Endothelial cell of hepatic sinusoid (primary cell): ENCODE measurements around the gene SLC1A5.
"Not testable (repeated sequence)": the region's sequence is repeated elsewhere in the genome, so short reads cannot be mapped to it uniquely, and the experiment has no call there.

Experiments
- in situ Hi-C: cut with HindIII; loops from 2 replicates; pipeline ENCODE4 v1.10.0; 2017; ENCODE audit warnings: low sequenced_read_pairs

The SLC1A5 gene

DNA sequence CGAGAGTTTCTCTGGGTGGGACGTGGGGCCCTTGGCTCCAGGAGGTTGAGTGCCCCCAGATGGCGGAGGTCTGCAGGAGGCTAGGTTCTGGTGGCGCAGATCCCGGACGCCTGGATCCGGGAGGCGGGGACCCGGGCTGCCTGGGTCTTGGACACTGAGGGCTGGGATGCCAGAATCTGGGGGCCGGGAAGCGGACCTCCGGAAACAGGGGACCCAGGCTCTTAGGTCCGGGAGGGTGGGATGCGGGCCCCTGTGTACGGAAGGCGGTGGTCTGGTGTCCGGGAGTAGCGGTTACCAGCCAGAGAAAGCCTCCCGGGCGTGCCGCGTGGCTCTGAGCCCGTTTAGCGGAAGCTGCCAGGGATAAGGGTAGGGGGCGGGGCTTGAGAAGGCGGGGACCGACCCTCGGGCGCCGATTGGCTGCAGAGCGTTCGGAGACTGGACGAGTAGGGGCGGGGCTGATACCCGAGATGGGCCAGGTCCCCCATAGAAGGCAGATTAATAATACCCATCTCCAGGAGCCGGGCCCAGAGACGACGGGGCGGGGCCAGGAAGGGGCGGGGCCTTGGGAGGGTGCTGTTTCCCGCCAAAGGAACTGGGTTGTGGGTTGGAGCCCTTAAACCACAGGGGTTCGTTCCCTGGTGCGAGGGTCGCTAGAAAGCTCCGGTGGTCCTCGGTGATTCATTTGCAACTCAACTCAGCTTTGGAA is at the start of gene SLC1A5:
TSS of gene SLC1A5 (minus strand) at position 333 of the 706 bp plus-strand sequence. CDS start 629 bp downstream, outside the sequence.
- in situ Hi-C loops = loop anchor here (5.0 kb wide), 1 partner anchor 34 kb away; no protein-coding TSS in a partner anchor

DNA sequence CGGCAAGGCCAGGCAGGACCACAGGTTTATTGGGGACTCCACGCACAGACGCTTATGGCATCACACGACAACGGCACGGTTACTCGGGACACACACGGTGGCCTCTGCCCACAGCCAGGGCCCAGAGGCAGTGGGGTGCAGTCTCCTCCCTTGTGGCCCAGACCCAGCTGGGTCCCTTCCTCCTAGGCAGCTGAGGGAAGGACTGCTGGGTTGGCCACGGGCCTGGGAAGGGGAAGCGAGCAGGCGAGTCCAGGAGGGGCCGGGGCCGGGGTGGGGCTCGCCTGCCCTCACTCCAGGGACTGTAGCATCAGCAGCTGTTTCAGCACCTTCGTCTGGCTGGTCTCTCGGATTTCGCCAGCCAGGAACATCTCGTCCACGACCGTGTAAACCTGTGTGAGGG is 49.8 kb upstream of the SLC1A5 start:
- in situ Hi-C loops = no loop called here

DNA sequence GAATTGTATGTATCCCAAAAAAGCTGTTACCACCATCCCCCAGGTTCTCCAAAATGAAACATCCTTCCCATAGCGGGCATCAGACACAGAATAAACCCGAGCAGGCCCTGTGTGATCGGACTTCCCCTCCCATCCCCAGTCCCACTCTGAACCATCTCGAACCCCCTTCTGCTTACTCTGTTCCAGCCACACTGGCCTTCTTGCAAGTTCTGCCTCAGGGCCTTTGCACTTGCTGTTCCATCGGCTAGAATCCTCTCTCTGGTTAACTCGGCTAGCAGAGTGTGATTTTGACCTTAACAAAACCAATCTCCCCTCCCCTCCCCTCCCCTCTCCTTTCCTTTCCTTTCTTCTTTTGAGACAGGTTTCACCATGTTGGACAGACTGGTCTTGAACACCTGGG is 46.6 kb upstream of the SLC1A5 start:
- in situ Hi-C loops = no loop called here

DNA sequence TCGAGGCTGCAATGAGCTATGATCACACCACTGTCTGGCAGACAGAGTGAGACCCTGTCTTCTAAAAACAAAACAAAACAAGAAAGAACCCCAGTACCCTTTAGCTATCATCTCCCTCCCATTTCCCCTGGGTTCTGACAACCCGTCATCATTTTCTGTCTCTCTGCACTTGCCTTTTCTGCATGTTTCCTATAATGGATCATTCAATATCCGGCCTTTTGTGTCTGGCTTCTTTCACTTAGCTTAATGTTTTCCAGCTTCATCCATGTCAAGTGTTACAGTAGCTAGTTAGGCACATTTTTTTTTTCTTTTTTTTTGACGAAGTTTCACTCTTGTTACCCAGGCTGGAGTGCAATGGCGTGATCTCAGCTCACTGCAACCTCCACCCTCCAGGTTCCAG is 45.7 kb upstream of the SLC1A5 start:
- in situ Hi-C loops = no loop called here

DNA sequence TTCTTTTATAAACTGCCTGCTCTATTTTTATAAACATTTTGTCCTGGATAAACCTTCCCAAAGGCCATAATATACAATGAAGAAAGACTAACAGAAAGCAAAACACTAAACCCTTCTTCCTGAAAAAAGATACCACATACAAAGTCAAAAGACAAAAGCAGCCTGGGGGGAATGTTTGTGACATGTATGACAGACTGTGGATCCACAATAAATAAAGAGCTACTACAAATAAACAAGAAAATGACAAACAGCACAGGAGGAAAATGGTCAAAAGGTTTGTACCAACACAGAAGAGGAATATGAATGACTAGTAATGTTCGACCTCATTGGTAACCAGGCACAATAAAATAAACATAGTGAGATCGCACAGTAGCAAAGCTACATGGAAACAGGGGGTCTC is 42.5 kb upstream of the SLC1A5 start:
- in situ Hi-C loops = no loop called here

DNA sequence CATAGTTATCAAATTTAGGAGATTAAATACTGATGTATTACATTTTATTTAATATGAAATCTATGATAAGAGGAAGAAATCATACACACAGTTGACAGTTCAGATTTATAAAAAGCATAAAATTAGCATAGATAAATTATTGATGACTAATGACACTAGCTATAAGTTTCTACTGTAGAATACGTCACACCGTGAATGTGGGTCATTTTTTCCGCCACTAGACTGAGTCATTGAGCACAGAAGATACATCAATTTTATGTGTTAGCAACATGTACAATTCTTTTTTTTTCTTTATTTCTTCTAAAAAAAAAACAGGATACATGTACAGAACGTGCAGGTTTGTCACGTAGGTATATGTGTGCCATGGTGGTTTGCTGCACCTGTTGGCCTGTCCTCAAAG is 40.1 kb upstream of the SLC1A5 start:
- in situ Hi-C loops = no loop called here

DNA sequence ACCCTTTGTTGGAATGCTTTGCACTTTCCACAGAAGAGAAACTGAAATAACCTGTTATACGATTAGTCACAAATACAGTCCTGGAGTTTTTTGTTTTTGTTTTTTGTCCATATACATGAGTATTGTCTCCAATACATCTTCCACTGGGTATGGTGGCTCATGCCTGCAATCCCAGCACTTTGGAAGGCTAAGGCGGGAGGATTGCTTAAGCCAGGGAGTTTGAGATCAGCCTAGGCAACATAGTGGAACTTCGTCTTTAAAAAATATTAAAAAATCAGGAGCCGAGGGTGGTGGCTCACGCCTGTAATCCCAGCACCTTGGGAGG is 37.3 kb upstream of the SLC1A5 start:
- in situ Hi-C loops = no loop called here

DNA sequence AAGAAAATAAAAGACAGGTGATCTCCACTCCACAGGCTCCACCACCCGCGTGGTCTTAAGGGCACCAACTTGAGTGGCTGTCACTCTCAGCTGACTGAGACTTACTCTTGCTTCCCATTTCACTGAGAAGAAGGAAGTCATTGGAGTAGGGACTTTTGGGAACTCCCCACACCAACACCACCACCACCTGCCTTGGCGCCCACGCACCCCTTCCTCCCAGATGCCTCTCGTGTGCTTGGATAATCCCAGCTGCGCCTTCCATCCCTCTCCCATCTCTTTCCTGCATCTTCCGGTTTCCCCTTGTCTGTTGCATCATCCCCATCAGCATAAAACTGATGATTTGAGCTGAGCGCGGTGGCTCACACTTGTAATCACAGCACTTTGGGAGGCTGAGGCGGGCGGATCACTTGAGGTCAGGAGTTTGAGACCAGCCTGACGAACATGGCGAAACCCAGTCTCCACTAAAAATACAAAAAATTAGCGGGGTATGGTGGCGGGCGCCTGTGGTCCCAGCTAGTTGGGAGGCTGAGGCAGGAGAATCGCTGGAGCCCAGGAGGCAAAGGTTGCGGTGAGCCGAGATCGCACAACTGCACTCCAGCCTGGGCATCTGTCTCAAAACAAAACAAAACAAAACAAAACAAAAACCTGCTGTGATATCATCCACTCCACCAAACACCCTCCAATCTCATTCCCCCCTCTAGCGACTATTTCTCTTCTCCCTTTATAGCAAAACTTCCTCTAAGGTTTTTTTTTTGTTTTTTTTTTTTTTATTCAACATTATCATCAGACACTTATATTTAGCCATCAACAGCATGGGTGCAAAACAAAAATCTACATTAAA is 36.7 kb upstream of the SLC1A5 start:
- in situ Hi-C loops = loop anchor here (5.0 kb wide), 2 partner anchors 38 to 67 kb away; partner anchors contain the start of gene SLC1A5

DNA sequence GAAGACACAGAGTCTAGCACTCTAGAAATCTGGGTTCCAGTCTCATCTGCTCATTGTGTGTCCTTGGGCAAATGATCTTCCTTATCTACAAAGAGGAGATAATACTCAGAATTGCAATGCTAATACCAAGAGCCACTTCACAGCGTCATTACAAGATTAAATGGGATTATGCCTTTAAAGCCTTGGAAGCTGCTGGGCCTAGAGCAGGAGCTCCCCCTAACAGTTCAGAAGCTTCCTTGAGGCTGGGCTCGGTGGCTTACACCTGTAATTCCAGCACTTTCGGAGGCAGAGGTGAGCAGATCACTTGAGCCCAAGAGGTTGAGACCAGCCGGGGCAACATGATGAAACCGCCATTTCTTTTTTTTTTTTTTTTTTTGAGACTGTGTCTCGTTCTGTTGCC is 34.7 kb upstream of the SLC1A5 start:
- in situ Hi-C loops = loop anchor here (5.0 kb wide), 2 partner anchors 36 to 69 kb away; partner anchors contain the start of gene SLC1A5

DNA sequence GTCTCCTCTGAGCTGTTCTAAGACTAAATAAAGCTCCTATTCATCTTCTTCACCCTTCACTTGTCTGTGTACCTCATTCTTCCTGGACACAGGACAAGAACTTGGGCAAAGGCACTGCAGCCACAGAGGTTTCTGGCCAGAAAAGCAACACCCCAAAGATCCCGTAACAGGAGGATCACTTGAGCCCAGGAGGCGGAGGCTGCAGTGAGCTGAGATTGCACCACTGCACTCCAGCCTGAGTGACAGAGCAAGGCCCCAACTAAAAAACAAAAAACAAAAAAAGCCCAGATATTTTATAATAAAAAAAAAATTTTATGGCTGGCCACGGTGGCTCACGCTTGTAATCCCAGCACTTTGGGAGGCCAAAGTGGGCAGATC is 34.0 kb upstream of the SLC1A5 start:
- in situ Hi-C loops = loop anchor here (5.0 kb wide), 2 partner anchors 35 to 70 kb away; partner anchors contain the start of gene SLC1A5

DNA sequence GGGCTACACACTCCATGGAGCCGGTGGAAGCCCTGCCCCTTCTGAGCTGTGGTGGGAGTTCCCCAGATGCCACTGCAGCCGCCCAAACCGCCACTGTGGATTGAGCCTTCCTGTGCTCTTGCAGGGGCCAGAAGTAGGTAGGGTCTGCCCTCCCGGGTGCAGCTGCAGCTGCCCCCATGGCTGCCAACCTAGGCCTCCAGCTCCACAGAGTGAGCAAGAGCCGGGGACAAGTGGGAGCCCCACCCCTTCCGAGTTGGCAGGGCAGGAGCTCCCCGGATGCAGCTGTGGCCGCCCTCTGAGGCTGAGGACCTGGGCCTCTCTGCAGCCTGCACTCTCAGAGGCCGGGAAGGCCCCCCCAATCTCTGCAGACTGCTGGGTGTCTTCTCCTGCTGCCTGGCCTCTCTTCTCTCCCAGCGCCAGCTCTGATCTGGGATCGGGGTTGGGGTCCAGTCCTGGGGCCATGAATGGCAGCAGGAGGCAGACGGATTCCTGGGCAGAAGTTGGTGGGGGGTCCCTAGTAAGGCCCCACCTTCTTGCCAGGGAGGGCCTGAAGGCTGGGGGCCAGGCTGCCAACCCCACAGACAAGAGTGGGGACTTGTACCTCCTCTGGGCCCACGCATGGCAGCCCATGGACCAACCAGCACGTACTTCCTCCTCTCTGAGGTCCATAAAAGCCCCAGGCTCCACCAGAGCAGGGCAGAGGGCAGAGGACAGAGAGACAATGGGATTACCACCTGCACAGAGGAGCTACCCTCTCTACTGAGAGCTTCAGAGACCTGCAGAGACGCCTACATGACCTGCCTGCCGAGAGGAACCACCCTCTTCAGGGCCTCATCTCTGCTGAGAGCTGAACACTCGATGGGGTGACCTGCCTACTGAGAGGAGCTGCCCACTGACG is 33.4 kb upstream of the SLC1A5 start:
- in situ Hi-C loops = loop anchor here (5.0 kb wide), 2 partner anchors 34 to 71 kb away; partner anchors contain the start of gene SLC1A5

DNA sequence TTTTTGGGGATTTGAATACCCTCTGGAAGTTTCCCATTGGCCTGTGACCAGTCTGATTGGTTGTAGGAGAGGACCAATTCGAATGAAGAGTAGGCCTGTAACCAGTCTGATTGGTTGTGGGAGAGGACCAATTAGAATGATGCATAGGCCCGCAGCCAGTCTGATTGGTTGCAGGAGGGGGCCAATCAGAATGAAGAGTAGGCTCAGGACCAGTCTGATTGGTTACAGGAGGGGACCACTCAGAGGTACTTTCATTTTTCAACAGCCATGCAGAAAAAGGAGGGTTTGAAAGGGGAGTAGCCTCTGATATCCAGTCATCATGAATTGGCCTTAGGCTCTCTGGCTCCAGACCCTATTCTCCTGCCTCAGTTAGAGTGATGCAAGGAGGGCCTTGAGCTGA is 30.4 kb upstream of the SLC1A5 start:
- in situ Hi-C loops = no loop called here

DNA sequence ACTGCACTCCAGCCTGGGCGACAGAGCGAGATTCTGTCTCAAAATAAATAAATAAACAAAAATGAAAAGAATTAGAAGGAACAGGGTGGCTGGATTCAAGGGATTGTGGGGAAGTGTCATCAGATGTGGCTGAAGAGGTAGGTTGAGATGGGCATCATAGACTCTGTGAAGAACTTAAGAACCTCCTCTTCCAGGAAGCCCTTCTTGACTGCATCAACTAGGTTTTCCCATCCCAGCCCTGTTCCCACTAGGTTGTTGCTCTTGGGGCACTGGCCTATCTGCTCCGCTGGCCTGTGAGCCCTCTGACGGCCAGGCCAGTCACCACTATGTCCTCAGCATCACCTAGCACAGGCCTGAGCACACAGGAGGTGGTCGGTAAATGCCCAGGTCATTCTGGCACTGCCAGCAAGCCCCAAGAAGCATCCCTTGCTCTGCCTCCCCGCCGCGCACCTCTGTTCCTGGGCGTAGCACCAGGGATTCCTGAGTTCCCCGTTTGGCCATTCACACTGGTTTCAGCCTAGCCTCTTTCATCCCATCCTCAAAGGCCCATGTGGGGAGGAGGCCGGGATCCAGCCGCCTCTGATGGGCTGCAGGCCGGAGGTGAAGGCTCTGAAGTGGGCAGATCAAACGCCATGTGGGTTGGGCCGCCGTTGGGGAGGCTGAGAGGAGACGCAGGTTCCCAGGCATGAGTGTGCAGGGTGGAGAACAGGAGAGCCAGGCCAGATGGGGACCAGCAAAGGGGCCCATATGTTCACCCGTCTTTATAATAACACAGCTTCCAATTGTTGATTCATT is 27.6 kb upstream of the SLC1A5 start:
- in situ Hi-C loops = no loop called here

DNA sequence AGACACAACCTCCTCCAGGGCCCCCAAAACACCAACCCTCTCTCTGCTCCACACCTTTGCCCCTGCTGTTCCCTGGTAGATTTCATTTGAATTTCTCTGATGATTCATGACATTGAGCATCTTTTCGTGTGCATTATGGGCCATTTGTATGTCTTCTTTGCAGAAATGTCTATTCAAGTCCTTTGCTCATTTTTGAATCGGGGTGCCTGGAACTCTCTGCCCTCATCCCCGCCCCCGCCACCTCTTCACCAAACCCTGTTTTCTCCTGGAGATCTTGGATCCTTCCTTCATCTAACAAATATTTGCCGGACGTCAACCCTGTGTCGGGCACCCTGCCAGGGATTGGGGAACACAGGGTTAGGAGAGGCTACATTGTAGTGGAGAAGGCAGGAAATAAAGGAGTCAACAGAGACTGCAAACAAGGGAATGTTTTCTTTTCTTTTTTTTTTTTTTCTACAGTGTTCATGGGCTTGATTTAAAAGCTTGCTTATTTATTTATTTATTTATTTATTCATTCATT is 25.5 kb upstream of the SLC1A5 start:
- in situ Hi-C loops = loop anchor here (5.0 kb wide), 1 partner anchor 77 kb away; no protein-coding TSS in a partner anchor

DNA sequence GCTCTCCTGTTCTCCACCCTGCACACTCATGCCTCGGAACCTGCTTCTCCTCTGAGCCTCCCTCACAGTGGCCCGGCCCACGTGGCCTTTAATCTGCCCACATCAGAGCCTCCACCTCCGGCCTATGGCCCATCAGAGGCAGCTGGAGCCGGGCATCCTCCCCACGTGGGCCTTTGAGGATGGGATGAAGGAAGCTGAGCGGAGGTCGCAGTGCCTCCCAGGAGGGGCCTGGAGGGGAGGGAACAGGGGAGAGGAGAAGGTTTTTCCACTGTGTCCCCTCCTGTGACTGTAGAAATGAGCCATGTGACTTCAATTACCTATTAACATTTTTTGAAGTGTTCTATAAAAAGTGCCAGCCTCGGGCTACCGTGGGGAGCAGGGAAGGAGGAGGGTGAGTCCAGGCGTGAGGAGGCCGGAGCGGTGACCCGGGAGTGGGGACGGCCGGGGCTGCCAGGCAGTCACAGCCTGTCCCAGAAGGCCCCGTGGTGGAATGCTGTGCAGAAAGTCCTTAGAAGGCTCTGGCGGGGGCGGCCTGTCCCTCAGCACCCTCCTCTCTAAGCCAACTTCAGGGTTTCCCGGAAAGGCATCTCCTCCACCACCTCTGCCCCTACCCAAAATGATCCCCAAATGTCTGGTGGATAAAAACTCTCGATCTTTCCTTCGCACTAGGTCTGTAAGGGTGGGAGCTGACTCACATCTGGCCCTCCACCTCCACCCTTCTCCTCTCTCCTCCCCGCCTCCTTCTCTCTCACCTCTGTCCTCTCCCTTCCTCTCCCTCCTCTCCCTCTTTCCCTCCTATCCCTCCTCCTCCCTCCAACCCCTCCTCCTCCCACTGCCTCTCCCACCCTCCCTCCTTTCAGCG is 24.8 kb upstream of the SLC1A5 start:
- in situ Hi-C loops = loop anchor here (5.0 kb wide), 1 partner anchor 76 kb away; no protein-coding TSS in a partner anchor

DNA sequence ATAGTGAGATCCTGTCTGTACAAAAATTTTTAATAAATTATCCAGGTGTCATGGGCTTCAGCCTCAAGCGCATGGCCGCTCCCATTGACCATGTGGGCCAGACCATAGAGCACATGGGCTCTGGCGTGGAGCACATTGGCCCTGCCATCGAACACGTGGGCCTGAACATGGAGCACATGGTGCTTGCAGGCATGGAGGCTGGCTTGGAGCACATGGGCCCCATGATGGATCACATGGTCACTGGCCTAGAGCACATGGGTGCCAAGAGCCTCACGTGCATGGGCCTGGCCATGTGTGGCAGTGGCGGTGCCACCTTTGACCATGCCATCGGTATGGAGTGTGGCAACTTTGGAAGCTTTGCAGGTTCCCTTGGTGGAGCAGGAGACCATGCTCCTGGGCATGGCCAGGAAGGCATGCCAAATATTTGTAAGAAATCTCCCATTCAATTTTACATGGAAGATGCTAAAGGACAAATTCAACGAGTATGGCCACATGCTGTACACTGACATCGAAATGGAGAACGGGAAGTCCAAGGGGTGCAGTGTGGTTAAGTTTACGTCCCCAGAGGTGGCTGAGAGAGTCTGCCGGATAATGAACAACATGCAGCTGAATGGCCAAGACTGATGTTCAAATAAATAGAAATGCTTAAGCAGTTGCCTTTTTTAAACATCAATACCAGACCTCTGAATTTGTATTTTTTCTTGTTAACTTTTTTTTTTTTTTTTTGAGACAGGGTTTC is 21.3 kb upstream of the SLC1A5 start:
- in situ Hi-C loops = loop anchor here (5.0 kb wide), 2 partner anchors 38 to 72 kb away; no protein-coding TSS in a partner anchor

DNA sequence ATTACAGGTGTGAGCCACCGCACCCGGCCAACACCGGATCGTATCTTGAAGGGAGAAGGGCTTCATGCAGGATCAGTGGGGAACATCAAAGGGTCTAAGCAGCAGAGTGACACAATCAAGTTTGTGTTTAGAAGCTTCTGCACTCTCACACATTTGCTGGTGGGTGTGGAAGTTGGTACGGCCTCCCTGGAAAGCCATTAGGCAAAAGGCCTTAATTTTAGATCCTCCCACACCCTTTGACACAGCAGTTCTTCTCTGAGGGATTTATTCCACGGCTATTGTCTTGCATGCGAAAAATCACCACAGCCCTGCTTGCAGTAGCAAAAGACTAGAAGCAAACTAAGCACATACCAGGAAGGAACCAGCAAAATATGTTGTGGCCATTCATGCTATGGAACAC is 18.3 kb upstream of the SLC1A5 start:
- in situ Hi-C loops = loop anchor here (5.0 kb wide), 1 partner anchor 41 kb away; no protein-coding TSS in a partner anchor

DNA sequence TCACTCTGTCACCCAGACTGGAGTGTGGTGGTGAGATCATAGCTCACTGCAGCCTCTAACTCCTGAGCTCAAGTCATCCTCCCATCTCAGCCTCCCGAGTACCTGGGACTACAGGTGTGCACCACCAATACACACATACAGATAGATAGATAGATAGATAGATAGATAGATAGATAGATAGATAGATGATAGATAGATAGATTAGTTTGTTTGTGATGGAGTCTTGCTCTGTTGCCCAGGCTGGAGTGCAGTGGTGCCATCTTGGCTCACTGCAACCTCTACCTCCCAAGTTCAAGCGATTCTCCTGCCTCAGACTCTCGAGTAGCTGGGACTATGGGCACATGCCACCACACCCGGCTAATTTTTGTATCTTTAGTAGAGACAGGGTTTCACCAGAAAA is 16.0 kb upstream of the SLC1A5 start:
- in situ Hi-C loops = not testable (repeated sequence)
